ENCODE data around the gene ADAM33. TPM values are rescaled to one million over a fixed set of nuclear protein-coding genes. Genes with fewer than 3 reads are reported as not detected.

ADAM33 gene
- total RNA-seq, 1 experiment from 2014 or later: not detected

DNA sequence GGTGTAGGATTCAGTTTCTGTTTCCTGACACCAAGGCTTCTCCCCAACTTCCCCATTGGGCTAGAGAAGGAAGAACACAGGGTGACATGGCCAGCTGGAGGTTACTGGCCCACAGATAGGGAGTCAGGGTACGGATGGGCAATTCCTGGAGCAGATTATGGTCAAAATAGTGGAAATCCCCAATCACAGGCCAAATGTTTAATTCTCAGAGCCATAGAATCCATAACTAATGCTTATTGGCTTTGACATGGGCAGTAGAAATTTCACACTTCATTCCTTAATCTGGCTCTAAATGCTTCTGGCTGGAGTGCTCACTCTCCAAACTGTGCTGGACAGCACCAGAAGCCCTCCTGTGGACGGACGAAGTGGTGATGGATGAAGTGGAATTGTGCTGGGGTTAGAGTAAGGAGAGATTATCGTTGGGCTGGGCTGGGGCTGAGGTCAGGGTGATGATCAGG, 29.7 kb upstream of the ADAM33 start:
- ChIA-PET POLR2A (ENCODE audit: low non-redundant PET) (no interaction called here), CTCF (interaction anchor here (0.6 to 2.4 kb wide), 7 partner anchors 13 to 422 kb away, joined by 3 to 25 read pairs (median 5); no protein-coding TSS in a partner anchor)
- intact Hi-C loops (cut with micrococcal nuclease; ENCODE audit: unreplicated experiment): loop anchor here (1.0 to 5.0 kb wide), 3 partner anchors 35 to 494 kb away; no protein-coding TSS in a partner anchor
- Histone ChIP-seq H3K9me3 (ENCODE audit: low read depth, low read length, poor library complexity, severe bottlenecking) (no peaks in the 10 kb centered on the region), H3K27me3 (replicated peaks; ENCODE audit: insufficient read depth, low read depth, low read length, poor library complexity) (no peaks in the 10 kb centered on the region), H3K27ac (ENCODE audit: low read depth, low read length, poor library complexity, severe bottlenecking) (no peak overlapping the region), H3K4me3 (ENCODE audit: low read depth, low read length, poor library complexity, severe bottlenecking) (no peak overlapping the region), H3K36me3 (ENCODE audit: insufficient read depth, low read length, poor library complexity, severe bottlenecking) (no peaks in the 10 kb centered on the region), H3K4me1 (ENCODE audit: insufficient read depth, low read length, poor library complexity, severe bottlenecking) (no peaks in the 10 kb centered on the region)
- no TSS peak for BruUV-seq (replicated peaks)
- DNase-seq (ENCODE audit: low spot score): no peak
- TF ChIP-seq, protein P1, sequence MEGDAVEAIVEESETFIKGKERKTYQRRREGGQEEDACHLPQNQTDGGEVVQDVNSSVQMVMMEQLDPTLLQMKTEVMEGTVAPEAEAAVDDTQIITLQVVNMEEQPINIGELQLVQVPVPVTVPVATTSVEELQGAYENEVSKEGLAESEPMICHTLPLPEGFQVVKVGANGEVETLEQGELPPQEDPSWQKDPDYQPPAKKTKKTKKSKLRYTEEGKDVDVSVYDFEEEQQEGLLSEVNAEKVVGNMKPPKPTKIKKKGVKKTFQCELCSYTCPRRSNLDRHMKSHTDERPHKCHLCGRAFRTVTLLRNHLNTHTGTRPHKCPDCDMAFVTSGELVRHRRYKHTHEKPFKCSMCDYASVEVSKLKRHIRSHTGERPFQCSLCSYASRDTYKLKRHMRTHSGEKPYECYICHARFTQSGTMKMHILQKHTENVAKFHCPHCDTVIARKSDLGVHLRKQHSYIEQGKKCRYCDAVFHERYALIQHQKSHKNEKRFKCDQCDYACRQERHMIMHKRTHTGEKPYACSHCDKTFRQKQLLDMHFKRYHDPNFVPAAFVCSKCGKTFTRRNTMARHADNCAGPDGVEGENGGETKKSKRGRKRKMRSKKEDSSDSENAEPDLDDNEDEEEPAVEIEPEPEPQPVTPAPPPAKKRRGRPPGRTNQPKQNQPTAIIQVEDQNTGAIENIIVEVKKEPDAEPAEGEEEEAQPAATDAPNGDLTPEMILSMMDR (conservative IDR thresholded peaks at IDR 0.05; ENCODE audit: low read depth, low read length): no peak
- TF ChIP-seq EZH2 (IDR thresholded peaks at IDR 0.05; ENCODE audit: borderline replicate concordance, low read depth, low read length, poor library complexity, severe bottlenecking): no peak

DNA sequence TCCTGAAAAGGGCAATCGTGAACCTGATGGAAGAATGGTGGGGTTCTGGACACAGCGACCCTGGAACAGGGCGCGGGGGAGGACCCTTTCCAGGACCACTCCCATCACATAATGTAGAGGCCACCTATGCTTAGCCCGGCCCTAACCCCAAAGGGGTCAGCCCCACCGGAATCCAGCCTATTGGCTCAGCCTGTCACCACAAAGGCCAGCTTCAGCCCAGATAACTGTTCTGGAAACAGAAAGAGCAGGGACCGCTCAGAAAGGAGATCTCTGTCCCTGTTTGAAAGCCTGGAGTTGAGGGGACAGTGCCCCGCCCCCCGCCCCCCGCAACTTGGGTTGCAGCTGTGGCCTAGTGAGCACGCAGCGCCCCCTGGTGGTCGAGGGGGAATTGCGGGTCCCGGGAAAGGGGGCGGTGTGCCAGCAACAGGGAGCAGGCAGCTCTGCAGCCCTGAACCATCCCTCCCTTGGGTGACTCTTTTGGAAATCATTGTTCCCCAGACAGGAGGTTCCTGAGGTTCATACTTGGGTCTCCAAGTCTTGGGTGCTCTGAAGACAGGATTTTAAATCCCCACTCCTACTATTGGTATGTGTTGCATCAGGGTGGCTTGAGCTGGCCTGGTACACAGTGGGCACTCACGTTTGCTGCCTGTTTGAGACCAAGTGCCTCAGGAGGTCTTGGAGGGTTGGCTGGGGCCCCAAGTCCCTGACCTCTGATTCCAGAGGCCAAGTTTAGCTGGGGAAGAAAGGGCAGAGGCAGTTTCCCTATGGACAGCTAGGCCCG, 29.1 kb upstream of the ADAM33 start:
- no peaks in the 10 kb centered on the region for H3K4me1 ChIP-seq (ENCODE audit: insufficient read depth, low read length, poor library complexity, severe bottlenecking)
- H3K27ac ChIP-seq (ENCODE audit: low read depth, low read length, poor library complexity, severe bottlenecking): no peak overlapping the region
- TF ChIP-seq, protein P1 (conservative IDR thresholded peaks at IDR 0.05; ENCODE audit: low read depth, low read length): peak; percentile 98
- TF ChIP-seq EZH2 (IDR thresholded peaks at IDR 0.05; ENCODE audit: borderline replicate concordance, low read depth, low read length, poor library complexity, severe bottlenecking): no peak
- POLR2A ChIA-PET (ENCODE audit: low non-redundant PET): no interaction called here
- no peaks in the 10 kb centered on the region for H3K27me3 ChIP-seq (replicated peaks; ENCODE audit: insufficient read depth, low read depth, low read length, poor library complexity)
- H3K36me3 ChIP-seq (ENCODE audit: insufficient read depth, low read length, poor library complexity, severe bottlenecking): no peaks in the 10 kb centered on the region
- H3K4me3 ChIP-seq (ENCODE audit: low read depth, low read length, poor library complexity, severe bottlenecking): no peak overlapping the region
- DNase-seq (ENCODE audit: low spot score): peak; percentile 80
- intact Hi-C loops (cut with micrococcal nuclease; ENCODE audit: unreplicated experiment): loop anchor here (1.0 to 5.0 kb wide), 3 partner anchors 35 to 494 kb away; no protein-coding TSS in a partner anchor
- CTCF ChIA-PET: interaction anchor here (0.6 to 2.4 kb wide), 8 partner anchors 13 to 422 kb away, joined by 3 to 25 read pairs (median 6); no protein-coding TSS in a partner anchor
- H3K9me3 ChIP-seq (ENCODE audit: low read depth, low read length, poor library complexity, severe bottlenecking): no peaks in the 10 kb centered on the region
- no TSS peak for BruUV-seq (replicated peaks)

DNA sequence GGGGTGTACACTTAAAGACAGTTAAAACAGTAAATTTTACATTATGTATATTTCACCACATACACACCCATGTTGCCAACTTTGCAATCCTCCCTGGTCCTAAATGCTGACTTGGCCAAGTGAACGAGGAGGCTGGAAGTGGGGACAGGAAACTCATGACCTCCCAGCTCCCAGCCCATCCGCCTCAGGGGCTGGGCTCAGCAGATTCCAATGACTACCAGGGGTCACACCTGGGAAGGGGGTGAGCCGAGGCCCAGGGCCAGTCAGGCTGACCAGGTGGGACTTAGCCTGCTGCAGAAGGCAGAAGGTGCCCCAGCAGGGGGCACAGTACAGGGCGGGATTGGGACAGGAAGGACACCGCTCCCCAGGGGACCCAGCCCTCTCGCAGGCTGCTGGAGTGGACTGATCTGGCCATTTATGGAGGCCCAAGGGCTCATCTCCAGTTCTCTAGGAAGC, 28.2 kb upstream of the ADAM33 start:
- no peak for DNase-seq (ENCODE audit: low spot score)
- H3K27me3 ChIP-seq (replicated peaks; ENCODE audit: insufficient read depth, low read depth, low read length, poor library complexity): no peaks in the 10 kb centered on the region
- ChIA-PET POLR2A (ENCODE audit: low non-redundant PET) (no interaction called here), CTCF (interaction anchor here (0.6 to 2.4 kb wide), 4 partner anchors 12 to 147 kb away, joined by 6 to 25 read pairs (median 8); no protein-coding TSS in a partner anchor)
- TF ChIP-seq, protein P1 (conservative IDR thresholded peaks at IDR 0.05; ENCODE audit: low read depth, low read length): no peak
- TF ChIP-seq EZH2 (IDR thresholded peaks at IDR 0.05; ENCODE audit: borderline replicate concordance, low read depth, low read length, poor library complexity, severe bottlenecking): no peak
- intact Hi-C loops (cut with micrococcal nuclease; ENCODE audit: unreplicated experiment): loop anchor here (5.0 kb wide), 2 partner anchors 148 to 493 kb away; no protein-coding TSS in a partner anchor
- no peak overlapping the region for H3K4me3 ChIP-seq (ENCODE audit: low read depth, low read length, poor library complexity, severe bottlenecking)
- no peaks in the 10 kb centered on the region for H3K36me3 ChIP-seq (ENCODE audit: insufficient read depth, low read length, poor library complexity, severe bottlenecking)
- BruUV-seq (replicated peaks): no TSS peak
- no peaks in the 10 kb centered on the region for H3K4me1 ChIP-seq (ENCODE audit: insufficient read depth, low read length, poor library complexity, severe bottlenecking)
- no peaks in the 10 kb centered on the region for H3K9me3 ChIP-seq (ENCODE audit: low read depth, low read length, poor library complexity, severe bottlenecking)
- H3K27ac ChIP-seq (ENCODE audit: low read depth, low read length, poor library complexity, severe bottlenecking): no peak overlapping the region

All from A673 (cell line).